Subcutaneous adipose tissue (tissue), 4 donors: ENCODE data around the gene MOSMO. TPM values are rescaled to one million over a fixed set of nuclear protein-coding genes. Genes with fewer than 3 reads are reported as not detected.

Source experiments
- CTCF ChIP-seq: fragments of 450-650 bp; IDR thresholded peaks from one replicate; pipeline ENCODE4 v1.5.1; 2016; ENCODE audit warnings: low read depth, mild to moderate bottlenecking, control low read depth, antibody characterized with exemption, moderate library complexity
- total RNA-seq, 4 donors: library from RNA; depleted of rRNA; stranded (reverse); fragments of >200 nt; gene quantifications; one replicate each; pipeline ENCODE4 v1.1.0, GENCODE V29; 2016

Gene MOSMO
- total RNA-seq, 4 donors from 2014 or later: 15.3 to 33.4 (median 23.8) TPM

- TF ChIP-seq CTCF: no peak
Measured at GRCh38 chr16:22052980-22053379, 45.1 kb downstream of the MOSMO start.

- no peak for TF ChIP-seq CTCF
Measured at GRCh38 chr16:22053921-22054341, 46.0 kb downstream of the MOSMO start.

- no peak for TF ChIP-seq CTCF
Measured at GRCh38 chr16:22054847-22055590, 47.1 kb downstream of the MOSMO start.

- no peak for TF ChIP-seq CTCF
Measured at GRCh38 chr16:22055881-22056280, 48.0 kb downstream of the MOSMO start.

- no peak for TF ChIP-seq CTCF
Measured at GRCh38 chr16:22063888-22064467, 56.1 kb downstream of the MOSMO start.

GRCh38 chr16:22065252-22065651, 57.3 kb downstream of the MOSMO start:
- TF ChIP-seq CTCF: no peak

GRCh38 chr16:22070361-22071330, 62.7 kb downstream of the MOSMO start:
- no peak for TF ChIP-seq CTCF
